Measurements from ENCODE around the gene C2orf72.

Gene C2orf72

DNA sequence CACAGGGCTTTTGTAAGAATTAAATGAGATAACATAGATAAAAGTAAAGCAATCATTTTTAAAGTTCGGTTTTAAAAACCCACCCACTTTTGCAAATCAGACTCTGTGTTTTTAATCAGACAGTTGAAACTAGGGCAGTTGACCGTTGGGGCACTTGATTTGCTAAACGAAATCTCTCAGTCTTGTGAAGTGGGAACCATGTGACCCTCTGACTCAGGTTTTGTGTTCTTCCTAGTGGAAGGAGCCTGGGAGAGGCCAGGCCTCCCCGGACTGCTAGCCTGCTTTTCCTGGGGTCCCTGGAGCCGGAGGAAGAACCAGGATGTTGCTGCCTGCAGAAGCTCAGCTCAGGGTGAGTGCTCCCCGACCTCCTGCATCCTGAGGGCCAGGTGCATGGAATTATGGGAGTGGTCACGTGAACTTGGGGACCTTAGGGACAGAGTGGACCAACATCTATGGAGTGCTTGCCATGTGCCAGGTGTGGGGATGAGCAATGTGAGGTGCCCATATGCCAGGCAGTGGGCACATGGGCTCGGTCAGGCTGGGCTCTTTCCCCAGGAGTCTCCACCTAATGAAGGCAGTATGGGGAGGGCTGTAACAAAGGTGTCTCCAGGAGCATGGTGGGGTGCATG, 3.9 kb downstream of the C2orf72 start:
- H3K27me3 Mint-ChIP-seq = peaks cover 57% of the 10 kb centered on the region
- no peak overlapping the region for H3K27ac Mint-ChIP-seq
- no peak overlapping the region for H3K4me3 Mint-ChIP-seq
- peaks cover 2% of the 10 kb centered on the region for H3K4me1 Mint-ChIP-seq
- H3K36me3 Mint-ChIP-seq = no peaks in the 10 kb centered on the region
- no peaks in the 10 kb centered on the region for H3K9me3 Mint-ChIP-seq
- DNase-seq = no peak
- CTCF ChIA-PET = interaction anchor here (2.5 kb wide), 1 partner anchor 12 kb away, joined by 9 read pairs; no protein-coding TSS in a partner anchor

DNA sequence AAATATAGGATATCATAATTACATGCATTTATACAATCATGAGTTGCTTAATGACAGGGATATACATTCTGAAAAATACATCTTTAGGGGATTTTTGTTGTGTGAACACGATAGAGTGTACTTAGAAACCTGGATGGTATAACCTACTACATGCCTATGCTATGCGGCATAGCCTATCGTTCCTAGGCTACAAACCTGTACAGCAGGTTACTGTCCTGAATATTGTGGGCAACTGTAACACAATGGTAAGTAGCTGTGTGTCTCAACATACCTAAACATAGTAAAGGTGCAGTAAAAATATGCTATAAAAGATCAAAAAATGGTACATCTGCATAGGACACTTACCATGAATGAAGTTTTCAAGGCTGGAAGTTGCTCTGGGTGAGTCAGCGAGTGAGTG, 6.5 kb downstream of the C2orf72 start:
- Mint-ChIP-seq H3K4me3 (no peak overlapping the region), H3K9me3 (no peaks in the 10 kb centered on the region), H3K27me3 (peaks cover 55% of the 10 kb centered on the region), H3K4me1 (no peaks in the 10 kb centered on the region), H3K27ac (no peak overlapping the region), H3K36me3 (no peaks in the 10 kb centered on the region)
- CTCF ChIA-PET = interaction anchor here (1.2 kb wide), 1 partner anchor 9 kb away, joined by 6 read pairs; no protein-coding TSS in a partner anchor
- DNase-seq = no peak

DNA sequence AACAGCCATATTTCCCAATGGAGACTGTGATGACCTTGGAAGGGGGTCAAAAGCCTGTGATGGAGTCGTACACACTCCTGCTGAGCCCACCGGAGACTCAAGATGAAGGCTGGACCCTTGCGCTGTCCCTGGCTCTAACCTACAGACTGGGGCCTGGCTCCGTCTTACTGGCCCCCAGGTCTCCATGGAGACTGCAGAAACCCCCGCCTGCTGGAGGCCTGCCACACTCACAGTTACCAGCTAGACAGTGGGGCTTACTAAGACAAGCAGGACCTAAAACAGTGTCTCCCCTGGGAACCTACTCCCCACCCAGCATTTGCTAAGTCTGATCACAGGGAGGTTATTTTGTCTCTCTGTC, 9.6 kb downstream of the C2orf72 start:
- H3K9me3 Mint-ChIP-seq = no peaks in the 10 kb centered on the region
- no peak overlapping the region for H3K27ac Mint-ChIP-seq
- no peak overlapping the region for H3K4me3 Mint-ChIP-seq
- no peaks in the 10 kb centered on the region for H3K36me3 Mint-ChIP-seq
- CTCF ChIA-PET = no interaction called here
- no peak for DNase-seq
- H3K4me1 Mint-ChIP-seq = no peaks in the 10 kb centered on the region
- peaks cover 49% of the 10 kb centered on the region for H3K27me3 Mint-ChIP-seq

DNA sequence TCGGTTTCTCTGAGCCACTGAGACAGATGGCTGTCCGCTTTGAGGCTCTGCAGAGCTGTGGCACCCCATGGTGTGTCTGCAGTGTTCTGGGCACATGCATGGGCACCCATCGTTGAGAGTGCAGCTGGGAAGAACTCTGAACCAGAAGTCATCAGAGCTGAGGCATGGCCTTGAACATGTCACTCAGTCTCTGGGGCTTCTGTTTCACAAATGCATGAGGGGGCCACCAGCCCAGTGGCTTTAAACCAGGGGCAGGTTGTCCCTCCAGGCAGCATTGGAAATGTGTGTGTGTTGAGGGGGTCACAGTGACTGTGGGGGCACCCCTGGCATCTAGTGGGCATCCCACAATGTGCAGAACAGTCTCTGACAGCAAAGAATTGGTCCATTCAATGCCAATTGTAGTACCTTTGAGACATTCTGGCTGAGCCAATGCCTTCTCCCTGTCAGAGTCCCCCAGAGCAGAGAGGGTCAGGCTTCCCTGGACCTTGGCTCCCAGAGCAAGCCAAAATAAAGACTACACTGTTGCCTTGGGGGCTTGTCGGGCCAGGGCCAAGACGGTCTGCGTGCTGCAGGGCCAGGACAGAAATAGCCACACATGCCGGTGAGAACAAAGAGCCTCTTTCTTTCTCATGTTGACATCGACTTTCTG, 10.1 kb downstream of the C2orf72 start:
- Mint-ChIP-seq H3K36me3 (no peaks in the 10 kb centered on the region), H3K4me3 (no peak overlapping the region), H3K4me1 (peaks cover 3% of the 10 kb centered on the region), H3K27ac (no peak overlapping the region), H3K9me3 (no peaks in the 10 kb centered on the region), H3K27me3 (peaks cover 50% of the 10 kb centered on the region)
- CTCF ChIA-PET = interaction anchor here (0.8 kb wide), 1 partner anchor 17 kb away, joined by 3 read pairs; no protein-coding TSS in a partner anchor
- DNase-seq = no peak

- no peak for DNase-seq
- Mint-ChIP-seq H3K27ac (no peak overlapping the region), H3K4me3 (no peak overlapping the region), H3K4me1 (peaks cover 11% of the 10 kb centered on the region), H3K36me3 (no peaks in the 10 kb centered on the region), H3K9me3 (no peaks in the 10 kb centered on the region), H3K27me3 (peaks cover 52% of the 10 kb centered on the region)
- CTCF ChIA-PET = interaction anchor here (0.7 to 0.8 kb wide), 2 partner anchors 18 to 59 kb away, joined by 3 read pairs; no protein-coding TSS in a partner anchor
Measured at GRCh38 chr2:231047923-231048915, 10.9 kb downstream of the C2orf72 start.

DNA sequence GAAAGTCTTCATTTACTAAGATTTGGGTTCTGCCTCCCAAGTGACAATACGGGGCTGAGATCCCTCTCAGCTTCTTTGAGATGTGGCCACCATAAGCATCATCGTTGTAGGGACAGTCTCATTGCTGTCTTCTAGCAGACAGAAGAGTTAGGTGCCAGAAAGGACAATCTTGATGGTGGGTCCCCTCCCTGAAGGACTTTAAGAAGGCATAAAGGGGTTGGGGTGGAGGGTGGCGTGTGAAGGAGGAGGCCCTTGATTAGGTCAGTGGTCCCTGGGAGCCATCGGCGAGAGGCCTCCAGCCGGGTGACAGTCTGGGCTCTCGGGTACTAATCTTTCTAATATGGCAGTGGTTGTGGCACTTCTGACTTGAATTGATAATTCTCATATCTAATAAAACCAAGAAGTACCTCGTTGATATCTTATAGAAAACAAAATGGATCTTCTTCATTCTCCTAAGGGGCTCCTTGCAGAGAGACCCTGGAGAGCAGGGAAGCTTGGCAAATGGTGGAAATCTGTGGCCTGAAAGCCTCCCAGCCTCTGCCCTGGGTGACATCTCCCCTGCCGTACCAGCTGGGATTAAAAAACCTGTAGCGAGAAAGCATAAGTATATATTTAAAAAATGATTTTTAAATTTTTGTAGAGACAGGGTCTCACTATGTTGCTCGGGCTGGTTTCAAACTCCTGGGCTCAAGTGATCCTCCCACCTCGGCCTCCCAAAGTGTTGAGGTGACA, 12.1 kb downstream of the C2orf72 start:
- Mint-ChIP-seq H3K9me3 (no peaks in the 10 kb centered on the region), H3K36me3 (no peaks in the 10 kb centered on the region), H3K27me3 (peaks cover 64% of the 10 kb centered on the region), H3K4me3 (no peak overlapping the region), H3K27ac (no peak overlapping the region), H3K4me1 (peaks cover 22% of the 10 kb centered on the region)
- no peak for DNase-seq
- CTCF ChIA-PET = interaction anchor here (0.7 kb wide), 1 partner anchor 60 kb away, joined by 3 read pairs; no protein-coding TSS in a partner anchor

DNA sequence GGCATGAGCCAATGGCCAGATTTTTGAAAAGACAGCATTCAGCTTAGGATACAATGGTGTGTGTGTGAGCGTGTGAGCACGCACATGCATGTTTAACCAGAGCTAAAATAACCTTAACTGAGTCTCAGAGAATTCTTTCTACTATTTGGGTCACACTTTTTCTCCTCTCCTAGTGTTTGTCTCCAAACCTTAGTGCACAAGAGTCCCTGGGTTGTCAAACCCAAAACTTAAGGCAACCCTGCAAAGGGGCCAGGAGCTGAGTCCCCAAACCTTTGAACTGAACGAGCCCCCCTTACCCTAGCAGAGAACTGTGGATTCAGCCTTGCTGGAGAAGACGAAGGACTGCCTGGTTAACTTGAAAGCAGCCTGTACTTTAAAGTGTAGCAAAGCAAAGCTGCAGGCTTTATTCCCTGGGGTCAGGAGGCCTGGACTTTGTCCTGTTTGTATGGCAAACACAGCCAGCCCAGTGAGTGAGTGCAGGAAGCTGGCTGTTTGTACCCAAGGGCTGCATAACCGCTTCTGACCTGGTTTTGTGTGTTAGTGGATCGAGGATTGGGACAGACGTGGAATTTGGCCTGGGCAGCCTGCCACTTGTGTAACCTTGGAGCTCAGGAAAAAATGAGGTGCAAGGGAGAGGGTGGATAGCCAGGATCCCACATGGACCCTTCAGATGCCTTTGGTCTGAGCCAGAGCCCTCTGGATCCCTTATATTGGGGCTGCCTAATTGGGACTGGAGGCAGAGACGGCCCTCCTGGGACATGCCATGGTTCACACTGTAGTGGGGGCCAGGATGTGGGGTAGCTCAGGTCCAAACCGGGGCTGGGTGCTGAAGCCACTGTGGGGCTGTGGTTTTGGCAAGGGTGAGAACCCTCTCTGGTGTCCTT, 12.9 kb downstream of the C2orf72 start:
- H3K9me3 Mint-ChIP-seq = no peaks in the 10 kb centered on the region
- peaks cover 22% of the 10 kb centered on the region for H3K4me1 Mint-ChIP-seq
- H3K27me3 Mint-ChIP-seq = peaks cover 64% of the 10 kb centered on the region
- no peak overlapping the region for H3K4me3 Mint-ChIP-seq
- CTCF ChIA-PET = interaction anchor here (0.9 to 2.9 kb wide), 5 partner anchors 19 to 227 kb away, joined by 3 to 18 read pairs (median 3); no protein-coding TSS in a partner anchor
- no peak overlapping the region for H3K27ac Mint-ChIP-seq
- no peaks in the 10 kb centered on the region for H3K36me3 Mint-ChIP-seq
- no peak for DNase-seq

DNA sequence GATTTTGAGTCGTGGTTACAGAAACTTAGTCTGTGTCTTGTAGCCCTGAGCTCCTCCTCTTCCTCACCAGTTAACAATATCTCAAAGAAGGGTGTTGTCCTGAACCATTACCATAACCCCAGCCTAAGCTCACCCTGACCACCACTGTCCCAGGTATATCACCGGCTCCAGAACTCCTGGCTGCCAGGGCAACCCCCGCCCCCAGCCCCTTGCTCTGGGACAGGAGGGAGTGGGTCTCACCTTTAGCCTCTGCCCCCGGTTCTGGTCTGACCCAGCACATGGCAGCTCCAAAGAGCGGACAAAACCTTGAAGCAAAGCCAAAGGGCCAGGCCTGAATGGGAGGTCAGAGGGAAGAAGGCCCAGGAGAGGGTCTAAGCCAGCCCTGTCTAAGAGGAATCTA, 13.8 kb downstream of the C2orf72 start:
- Mint-ChIP-seq H3K9me3 (no peaks in the 10 kb centered on the region), H3K4me3 (no peak overlapping the region), H3K27me3 (peaks cover 64% of the 10 kb centered on the region), H3K27ac (no peak overlapping the region), H3K4me1 (peaks cover 25% of the 10 kb centered on the region), H3K36me3 (no peaks in the 10 kb centered on the region)
- DNase-seq = no peak
- CTCF ChIA-PET = interaction anchor here (0.9 to 2.9 kb wide), 5 partner anchors 18 to 227 kb away, joined by 3 to 18 read pairs (median 3); no protein-coding TSS in a partner anchor

GRCh38 chr2:231052494-231053451, 15.4 kb downstream of the C2orf72 start:
- Mint-ChIP-seq H3K36me3 (peaks cover 2% of the 10 kb centered on the region), H3K27me3 (peaks cover 56% of the 10 kb centered on the region), H3K4me1 (peaks cover 30% of the 10 kb centered on the region), H3K27ac (peak overlapping the region; percentile 72), H3K9me3 (no peaks in the 10 kb centered on the region), H3K4me3 (peak overlapping the region; percentile 87)
- CTCF ChIA-PET = interaction anchor here (0.6 to 2.9 kb wide), 23 partner anchors 9 to 654 kb away, joined by 3 to 18 read pairs (median 4); partner anchors contain the start of genes C2orf72 and ITM2C
- DNase-seq = peak; percentile 89

DNA sequence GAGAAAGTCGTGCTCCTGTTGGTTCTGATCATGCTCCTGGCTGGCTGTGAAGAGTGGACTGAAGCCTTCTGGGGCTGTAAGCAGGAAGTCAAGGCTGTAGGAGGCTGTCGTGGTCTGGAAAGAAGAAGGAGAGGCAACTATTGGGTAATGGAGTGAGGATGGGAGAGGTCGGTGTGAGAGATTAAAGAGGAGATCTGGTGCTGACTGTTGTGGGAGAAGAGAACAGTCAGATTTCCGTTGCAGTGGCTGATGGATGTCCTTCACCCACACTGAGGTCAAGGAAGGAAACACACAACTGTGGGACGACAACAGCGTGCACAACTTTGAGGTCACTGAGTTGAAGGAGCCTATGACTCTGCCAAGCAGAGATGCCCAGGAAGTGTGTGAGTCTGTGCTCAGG, 16.5 kb downstream of the C2orf72 start:
- Mint-ChIP-seq H3K27me3 (peaks cover 47% of the 10 kb centered on the region), H3K36me3 (peaks cover 2% of the 10 kb centered on the region), H3K4me3 (no peak overlapping the region), H3K27ac (peak overlapping the region; percentile 15), H3K9me3 (no peaks in the 10 kb centered on the region), H3K4me1 (peaks cover 41% of the 10 kb centered on the region)
- DNase-seq = no peak
- CTCF ChIA-PET = interaction anchor here (0.6 to 1.8 kb wide), 5 partner anchors 15 to 268 kb away, joined by 3 to 9 read pairs (median 4); partner anchors contain the start of gene C2orf72

DNA sequence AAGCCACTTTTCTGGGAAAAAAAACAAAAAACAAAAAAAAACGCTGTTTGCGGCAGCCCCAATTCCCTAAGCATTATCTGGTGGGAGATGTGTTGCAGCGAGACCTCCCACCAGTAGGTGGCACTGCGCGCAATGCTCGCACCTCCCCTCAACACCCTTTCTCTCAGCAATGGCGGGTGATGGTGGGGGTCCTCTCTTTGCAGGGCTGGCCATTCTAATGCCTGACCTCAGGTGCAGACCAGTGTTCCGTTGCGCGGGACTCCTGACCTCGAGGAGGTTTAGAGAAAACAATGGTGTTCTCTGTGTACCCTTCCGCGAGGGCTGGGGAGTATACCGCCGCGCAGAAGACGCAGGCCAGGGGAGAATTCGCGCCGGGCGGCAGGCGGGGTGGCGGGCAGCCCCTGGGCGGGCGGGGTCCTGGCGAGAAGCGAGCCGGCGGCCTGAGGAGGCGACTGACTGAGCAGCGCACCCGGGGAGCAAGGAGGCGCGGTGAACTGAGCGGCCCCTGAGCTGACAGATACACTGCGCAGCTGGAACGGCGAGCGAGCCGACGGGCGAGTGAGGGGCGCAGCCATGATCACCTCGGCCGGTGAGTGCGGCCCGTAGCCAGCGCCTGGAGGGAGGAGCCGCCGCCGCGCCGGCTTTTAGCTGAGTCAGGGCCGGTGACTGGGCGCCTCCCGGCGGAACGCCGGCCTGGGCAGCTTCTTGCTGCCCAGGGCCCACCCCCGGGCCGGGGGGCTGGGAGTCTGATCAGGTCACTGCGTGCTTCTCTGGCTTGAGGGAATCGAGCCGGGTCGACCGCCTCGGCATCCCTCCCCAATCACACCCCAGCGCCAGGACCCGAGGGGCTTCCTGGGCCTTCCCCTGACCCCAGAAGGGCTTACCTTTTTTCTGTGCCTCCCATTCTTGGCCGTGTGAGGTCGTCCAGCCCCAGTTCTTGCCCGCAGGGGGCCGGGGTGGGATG, 19.4 kb downstream of the C2orf72 start, which contains the start of gene PSMD1:
Gene PSMD1 (plus strand): TSS at position 415 of the 964 bp plus-strand sequence. CDS start 159 bp downstream, at position 574.
- CTCF ChIA-PET = interaction anchor here (1.0 kb wide), 2 partner anchors 131 to 233 kb away, joined by 3 to 4 read pairs; no protein-coding TSS in a partner anchor
- Mint-ChIP-seq H3K4me3 (peak within 1 kb of the TSS; percentile 97), H3K27ac (peak within 1 kb of the TSS; percentile 99), H3K9me3 (no peaks in the 10 kb centered on the region), H3K4me1 (peaks cover 56% of the 10 kb centered on the region), H3K27me3 (peaks cover 30% of the 10 kb centered on the region), H3K36me3 (peaks cover 4% of the 10 kb centered on the region)
- peak; percentile 94 for DNase-seq
